Measurements from ENCODE around the gene OR6J1.
"Not testable (repeated sequence)": the region's sequence is repeated elsewhere in the genome, so short reads cannot be mapped to it uniquely, and the experiment has no call there.

DNA sequence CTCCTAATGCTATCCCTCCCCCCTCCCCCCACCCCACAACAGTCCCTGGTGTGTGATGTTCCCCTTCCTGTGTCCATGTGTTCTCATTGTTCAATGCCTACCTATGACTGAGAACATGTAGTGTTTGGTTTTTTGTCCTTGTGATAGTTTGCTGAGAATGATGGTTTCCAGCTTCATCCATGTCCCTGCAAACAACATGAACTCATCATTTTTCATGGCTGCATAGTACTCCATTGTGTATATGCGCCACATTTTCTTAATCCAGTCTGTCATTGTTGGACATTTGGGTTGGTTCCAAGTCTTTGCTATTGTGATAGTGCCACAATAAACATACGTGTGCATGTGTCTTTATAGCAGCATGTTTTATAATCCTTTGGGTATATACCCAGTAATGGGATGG, 28.4 kb downstream of the OR6J1 start:
- not testable (repeated sequence) for TF ChIP-seq POLR2A, CTCF (IDR thresholded peaks at IDR 0.05)
